CD4-positive, alpha-beta T cell (primary cell): ENCODE results near the gene RIC8A. TPM values are rescaled to one million over a fixed set of nuclear protein-coding genes. Genes with fewer than 3 reads are reported as not detected.

Experiments used
- ATAC-seq: fragments of 200-7000 bp; cut with Tn5 transposase; one replicate; pipeline ENCODE4 v1.10.0; 2022; ENCODE audit warnings: mild to moderate bottlenecking; ENCODE audit not compliant: poor library complexity
- CTCF ChIA-PET: fragments of 350-600 bp; sonication (Branson Sonifier 250); formaldehyde crosslinking; loops from one replicate; lab custom pipeline; 2021; ENCODE audit warnings: antibody characterized with exemption, inconsistent platforms; lab: Charles Lee
- POLR2A ChIA-PET: fragments of 350-600 bp; sonication (Branson Sonifier 250); formaldehyde crosslinking; loops from one replicate; lab custom pipeline; 2021; ENCODE audit warnings: antibody characterized with exemption, inconsistent platforms; lab: Charles Lee
- DNase-seq, 14 experiments: peaks; one replicate each; pipeline ENCODE4 v3.0.0-alpha.2; 2013 to 2020; ENCODE audit warnings: mixed read lengths in 2 of 14
- H3K27ac ChIP-seq, 2 donors: one replicate each; pipeline versions ENCODE4 v1.5.1 to v1.7.0; 2013; ENCODE audit warnings: low read length in 2 of 2, low read depth in 1 of 2, mild to moderate bottlenecking in 1 of 2
- H3K27me3 ChIP-seq, 2 experiments: 1 replicate in 1 of 2; 2 replicates in 1 of 2; pipeline versions ENCODE4 v1.6.1 to v1.7.0; 2013; ENCODE audit warnings: low read length in 2 of 2, control low read depth in 1 of 2, mild to moderate bottlenecking in 1 of 2, moderate library complexity in 1 of 2; ENCODE audit not compliant: insufficient read depth in 2 of 2, control insufficient read depth in 1 of 2
- H3K36me3 ChIP-seq: one replicate; pipeline ENCODE4 v1.6.1; 2013; ENCODE audit warnings: low read length, control low read depth; ENCODE audit not compliant: insufficient read depth
- H3K4me1 ChIP-seq: one replicate; pipeline ENCODE4 v1.6.1; 2013; ENCODE audit warnings: low read length, control low read depth; ENCODE audit not compliant: insufficient read depth
- H3K4me3 ChIP-seq: one replicate; pipeline ENCODE4 v1.5.1; 2013; ENCODE audit warnings: mild to moderate bottlenecking, low read length, moderate library complexity
- H3K9me3 ChIP-seq, 2 experiments: 1 replicate in 1 of 2; 2 replicates in 1 of 2; pipeline versions ENCODE4 v1.6.1 to v1.7.0; 2013; ENCODE audit warnings: low read length in 2 of 2, mild to moderate bottlenecking in 2 of 2, control low read depth in 1 of 2, moderate library complexity in 1 of 2; ENCODE audit not compliant: control insufficient read depth in 1 of 2, insufficient read depth in 1 of 2
- H3K27ac Mint-ChIP-seq: one replicate; pipeline ENCODE4 v1.8.0; 2020; ENCODE audit warnings: mixed read lengths
- H3K27me3 Mint-ChIP-seq: one replicate; pipeline ENCODE4 v1.8.0; 2021; ENCODE audit warnings: mixed read lengths
- H3K36me3 Mint-ChIP-seq: one replicate; pipeline ENCODE4 v1.8.0; 2021; ENCODE audit warnings: low read depth, mixed read lengths
- H3K4me1 Mint-ChIP-seq: one replicate; pipeline ENCODE4 v1.8.0; 2021; ENCODE audit warnings: low read depth, mixed read lengths
- H3K4me3 Mint-ChIP-seq: one replicate; pipeline ENCODE4 v1.8.0; 2020; ENCODE audit warnings: mild to moderate bottlenecking, mixed read lengths
- H3K9me3 Mint-ChIP-seq: one replicate; pipeline ENCODE4 v1.8.0; 2020; ENCODE audit warnings: mixed read lengths
- CTCF ChIP-seq: fragments of 200-600 bp; IDR thresholded peaks from one replicate; pipeline ENCODE4 v1.8.0; 2022; ENCODE audit warnings: antibody characterized with exemption, mild to moderate bottlenecking
- intact Hi-C, 2 experiments: fragments of 100-400 bp; cut with DNase I in 1 of 2; cut with micrococcal nuclease in 1 of 2; formaldehyde crosslinking; loops; one replicate each; pipeline versions ENCODE4 v1.15.1 to v1.9.0; 2023 to 2025; cut with DNase I, micrococcal nuclease
- total RNA-seq, 174 experiments: library from RNA in 2 of 174; stranded (reverse) in 2 of 174; gene quantifications; one replicate each; pipeline ENCODE4 v1.2.3 and lab custom pipeline; 2021 to 2026

The RIC8A gene
- total RNA-seq, 2 experiments from 2014 or later = 99.6 to 104 TPM

GRCh38 chr11:221539-221938, 14.0 kb downstream of the RIC8A start:
- Mint-ChIP-seq H3K27ac (no peak overlapping the region), H3K27me3 (no peaks in the 10 kb centered on the region), H3K4me3 (no peak overlapping the region), H3K9me3 (no peaks in the 10 kb centered on the region), H3K4me1 (no peaks in the 10 kb centered on the region), H3K36me3 (peaks cover 34% of the 10 kb centered on the region)
- Histone ChIP-seq H3K36me3 (peaks cover 17% of the 10 kb centered on the region), H3K27me3 (no peaks in the 10 kb centered on the region), H3K4me1 (no peaks in the 10 kb centered on the region), H3K4me3 (no peak overlapping the region), H3K9me3 (no peaks in the 10 kb centered on the region), H3K27ac (no peak overlapping the region)
- ATAC-seq = no peak
- no peak for TF ChIP-seq CTCF
- DNase-seq = peak in 1 of 14 experiments; percentile 2
- POLR2A ChIA-PET = interaction anchor here (0.8 to 1.2 kb wide), 2 partner anchors 14 to 15 kb away, joined by 3 read pairs; partner anchors contain the start of genes BET1L, PSMD13 and RIC8A
- intact Hi-C loops = no loop called here
- CTCF ChIA-PET = no interaction called here

GRCh38 chr11:221998-222789, 14.7 kb downstream of the RIC8A start:
- ChIA-PET CTCF (no interaction called here), POLR2A (interaction anchor here (0.8 to 1.2 kb wide), 2 partner anchors 15 kb away, joined by 3 read pairs; partner anchors contain the start of genes BET1L, PSMD13 and RIC8A)
- intact Hi-C loops = no loop called here
- Mint-ChIP-seq H3K27me3 (no peaks in the 10 kb centered on the region), H3K36me3 (peaks cover 34% of the 10 kb centered on the region), H3K4me1 (no peaks in the 10 kb centered on the region), H3K4me3 (no peak overlapping the region), H3K9me3 (no peaks in the 10 kb centered on the region), H3K27ac (no peak overlapping the region)
- ATAC-seq (no peak), DNase-seq (no peak)
- Histone ChIP-seq H3K27ac (no peak overlapping the region), H3K4me3 (no peak overlapping the region), H3K9me3 (no peaks in the 10 kb centered on the region), H3K4me1 (no peaks in the 10 kb centered on the region), H3K27me3 (no peaks in the 10 kb centered on the region), H3K36me3 (peaks cover 16% of the 10 kb centered on the region)
- no peak for TF ChIP-seq CTCF

- H3K27ac Mint-ChIP-seq = no peak overlapping the region
- H3K4me3 Mint-ChIP-seq = no peak overlapping the region
- no peak overlapping the region for H3K4me3 ChIP-seq
- ATAC-seq = no peak
- peaks cover 34% of the 10 kb centered on the region for H3K36me3 Mint-ChIP-seq
- no peak overlapping the region for H3K27ac ChIP-seq
- H3K9me3 ChIP-seq = no peaks in the 10 kb centered on the region
- intact Hi-C loops = no loop called here
- TF ChIP-seq CTCF = no peak
- no peak for DNase-seq
- H3K36me3 ChIP-seq = peaks cover 14% of the 10 kb centered on the region
- no peaks in the 10 kb centered on the region for H3K9me3 Mint-ChIP-seq
- no peaks in the 10 kb centered on the region for H3K27me3 ChIP-seq
- ChIA-PET POLR2A (no interaction called here), CTCF (no interaction called here)
- no peaks in the 10 kb centered on the region for H3K27me3 Mint-ChIP-seq
- no peaks in the 10 kb centered on the region for H3K4me1 ChIP-seq
- peaks cover under 1% of the 10 kb centered on the region for H3K4me1 Mint-ChIP-seq
These were observed 15.7 kb downstream of the RIC8A start for GRCh38 chr11:223026-223789.
